Measurements from ENCODE around the gene RAB31.

GRCh38 chr18:9749611-9750010, 41.5 kb downstream of the RAB31 start:
- TF ChIP-seq, protein P1, sequence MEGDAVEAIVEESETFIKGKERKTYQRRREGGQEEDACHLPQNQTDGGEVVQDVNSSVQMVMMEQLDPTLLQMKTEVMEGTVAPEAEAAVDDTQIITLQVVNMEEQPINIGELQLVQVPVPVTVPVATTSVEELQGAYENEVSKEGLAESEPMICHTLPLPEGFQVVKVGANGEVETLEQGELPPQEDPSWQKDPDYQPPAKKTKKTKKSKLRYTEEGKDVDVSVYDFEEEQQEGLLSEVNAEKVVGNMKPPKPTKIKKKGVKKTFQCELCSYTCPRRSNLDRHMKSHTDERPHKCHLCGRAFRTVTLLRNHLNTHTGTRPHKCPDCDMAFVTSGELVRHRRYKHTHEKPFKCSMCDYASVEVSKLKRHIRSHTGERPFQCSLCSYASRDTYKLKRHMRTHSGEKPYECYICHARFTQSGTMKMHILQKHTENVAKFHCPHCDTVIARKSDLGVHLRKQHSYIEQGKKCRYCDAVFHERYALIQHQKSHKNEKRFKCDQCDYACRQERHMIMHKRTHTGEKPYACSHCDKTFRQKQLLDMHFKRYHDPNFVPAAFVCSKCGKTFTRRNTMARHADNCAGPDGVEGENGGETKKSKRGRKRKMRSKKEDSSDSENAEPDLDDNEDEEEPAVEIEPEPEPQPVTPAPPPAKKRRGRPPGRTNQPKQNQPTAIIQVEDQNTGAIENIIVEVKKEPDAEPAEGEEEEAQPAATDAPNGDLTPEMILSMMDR (IDR thresholded peaks at IDR 0.05), result no peak
- no peak for TF ChIP-seq REST (IDR thresholded peaks at IDR 0.05; ENCODE audit: insufficient read depth in 1 of 2, low read depth in 2 of 2, low read length in 1 of 2)
- no peak for TF ChIP-seq SIN3A (IDR thresholded peaks at IDR 0.05; ENCODE audit: borderline replicate concordance, insufficient read depth, low read depth, low read length)
